HepG2 (cell line): ENCODE data around the gene SRCIN1. TPM values are rescaled to one million over a fixed set of nuclear protein-coding genes. Genes with fewer than 3 reads are reported as not detected.

Experiments
- CCAR2 ChIP-seq: fragments of 200-400 bp; formaldehyde crosslinking; optimal IDR thresholded peaks from 2 replicates; pipeline ENCODE3; 2018; ENCODE audit warnings: low read depth, mild to moderate bottlenecking, low read length, moderate library complexity
- CENPX ChIP-seq: sonication (generic); formaldehyde crosslinking; IDR thresholded peaks from 2 replicates; pipeline ENCODE4 v1.9.0; 2021; ENCODE audit warnings: mild to moderate bottlenecking, missing genetic modification reagents, moderate library complexity
- EED ChIP-seq: sonication (generic); formaldehyde crosslinking; IDR thresholded peaks from 2 replicates; pipeline ENCODE4 v1.5.0; 2020; ENCODE audit warnings: mild to moderate bottlenecking, missing genetic modification reagents
- FOXA1 ChIP-seq, 2 experiments: fragments of 450-650 bp in 1 of 2; sonication (generic) in 1 of 2; formaldehyde crosslinking in 1 of 2; IDR thresholded peaks; 2 replicates each; pipeline versions ENCODE4 v1.4.0 to v1.6.1; 2016 to 2020; ENCODE audit warnings: missing genetic modification reagents in 1 of 2
- FOXJ3 ChIP-seq: sonication (generic); formaldehyde crosslinking; IDR thresholded peaks from 2 replicates; pipeline ENCODE4 v1.4.0; 2020; ENCODE audit warnings: missing genetic modification reagents, mild to moderate bottlenecking, borderline replicate concordance
- FOXK1 ChIP-seq: sonication (generic); formaldehyde crosslinking; IDR thresholded peaks from 2 replicates; pipeline ENCODE4 v1.4.0; 2020; ENCODE audit warnings: low read depth, missing genetic modification reagents, borderline replicate concordance
- GABPA ChIP-seq, 2 experiments: IDR thresholded peaks; 2 replicates each; pipeline ENCODE4 v1.6.1; 2011 to 2016; ENCODE audit warnings: low read depth in 2 of 2, low read length in 1 of 2, missing biosample characterization in 1 of 2, missing genetic modification characterization in 1 of 2
- IRX3 ChIP-seq: sonication (generic); formaldehyde crosslinking; IDR thresholded peaks from 2 replicates; pipeline ENCODE4 v1.8.1; 2023; ENCODE audit warnings: mild to moderate bottlenecking, low read depth, missing genetic modification reagents, borderline replicate concordance
- JDP2 ChIP-seq: sonication (generic); formaldehyde crosslinking; IDR thresholded peaks from 2 replicates; pipeline ENCODE4 v1.8.1; 2022; ENCODE audit warnings: missing genetic modification reagents, borderline replicate concordance
- MEIS1 ChIP-seq: sonication (generic); formaldehyde crosslinking; IDR thresholded peaks from 2 replicates; pipeline ENCODE4 v1.9.0; 2021; ENCODE audit warnings: mild to moderate bottlenecking, missing genetic modification reagents, moderate library complexity, borderline replicate concordance
- NCOA2 ChIP-seq: sonication (generic); formaldehyde crosslinking; IDR thresholded peaks from 2 replicates; pipeline ENCODE4 v1.8.0; 2022; ENCODE audit warnings: inconsistent platforms
- PHF8 ChIP-seq: sonication (generic); formaldehyde crosslinking; IDR thresholded peaks from 2 replicates; pipeline ENCODE4 v1.5.0; 2020; ENCODE audit warnings: missing genetic modification reagents
- POLR2G ChIP-seq: fragments of 200-400 bp; formaldehyde crosslinking; IDR thresholded peaks from 2 replicates; pipeline ENCODE4 v1.6.1; 2018; ENCODE audit warnings: mild to moderate bottlenecking, low read depth, low read length, moderate library complexity
- RELA ChIP-seq: sonication (generic); formaldehyde crosslinking; IDR thresholded peaks from 2 replicates; pipeline ENCODE4 v1.4.0; 2020; ENCODE audit warnings: missing genetic modification reagents
- ZNF101 ChIP-seq: sonication (generic); formaldehyde crosslinking; IDR thresholded peaks from 2 replicates; pipeline ENCODE4 v1.4.0; 2020; ENCODE audit warnings: mild to moderate bottlenecking, low read depth, missing genetic modification reagents, borderline replicate concordance
- ZNF362 ChIP-seq: sonication (generic); formaldehyde crosslinking; IDR thresholded peaks from 2 replicates; pipeline ENCODE4 v1.4.0; 2020; ENCODE audit warnings: missing genetic modification reagents, mild to moderate bottlenecking, borderline replicate concordance
- ZNF777 ChIP-seq: sonication (generic); formaldehyde crosslinking; IDR thresholded peaks from 2 replicates; pipeline ENCODE4 v1.4.0; 2020; ENCODE audit warnings: missing genetic modification reagents
- polyA plus RNA-seq, 8 experiments: library from polyadenylated mRNA; depleted of rRNA in 3 of 8; stranded (reverse) in 7 of 8; unstranded in 1 of 8; fragments of >200 nt; fragmentation: Illumina TruSeq in 4 of 8; extraction: Trizol in 4 of 8; gene quantifications; 2 replicates each; pipeline versions ENCODE4 v1.2.1 to v1.2.3, GENCODE V29; 2011 to 2016; ENCODE audit warnings: low read depth in 4 of 8, missing spikeins in 1 of 8, mixed read lengths in 1 of 8; ENCODE audit not compliant: insufficient read depth in 1 of 8
- total RNA-seq, 5 experiments: library from RNA; depleted of rRNA; stranded (reverse); fragments of >200 nt; fragmentation: Illumina TruSeq; extraction: Trizol; gene quantifications; 2 replicates each; pipeline ENCODE4 v1.2.3, GENCODE V29; 2016; ENCODE audit warnings: low read depth in 1 of 5
- TF ChIP-seq, protein P1 (sequence below): sonication (generic); formaldehyde crosslinking; IDR thresholded peaks from 2 replicates; pipeline ENCODE4 v1.5.0; 2020; ENCODE audit warnings: mild to moderate bottlenecking, missing genetic modification reagents, borderline replicate concordance
- TF ChIP-seq, protein P2 (sequence below): sonication (generic); formaldehyde crosslinking; IDR thresholded peaks from 2 replicates; pipeline ENCODE4 v1.4.0; 2020; ENCODE audit warnings: mild to moderate bottlenecking, missing genetic modification reagents, borderline replicate concordance

The SRCIN1 gene
- total and polyA plus RNA-seq, 2 of the 13 experiments (the other 11 are each of a cell fraction or from before 2014, with no cell fraction given), result 1.2 to 9.6 TPM

DNA sequence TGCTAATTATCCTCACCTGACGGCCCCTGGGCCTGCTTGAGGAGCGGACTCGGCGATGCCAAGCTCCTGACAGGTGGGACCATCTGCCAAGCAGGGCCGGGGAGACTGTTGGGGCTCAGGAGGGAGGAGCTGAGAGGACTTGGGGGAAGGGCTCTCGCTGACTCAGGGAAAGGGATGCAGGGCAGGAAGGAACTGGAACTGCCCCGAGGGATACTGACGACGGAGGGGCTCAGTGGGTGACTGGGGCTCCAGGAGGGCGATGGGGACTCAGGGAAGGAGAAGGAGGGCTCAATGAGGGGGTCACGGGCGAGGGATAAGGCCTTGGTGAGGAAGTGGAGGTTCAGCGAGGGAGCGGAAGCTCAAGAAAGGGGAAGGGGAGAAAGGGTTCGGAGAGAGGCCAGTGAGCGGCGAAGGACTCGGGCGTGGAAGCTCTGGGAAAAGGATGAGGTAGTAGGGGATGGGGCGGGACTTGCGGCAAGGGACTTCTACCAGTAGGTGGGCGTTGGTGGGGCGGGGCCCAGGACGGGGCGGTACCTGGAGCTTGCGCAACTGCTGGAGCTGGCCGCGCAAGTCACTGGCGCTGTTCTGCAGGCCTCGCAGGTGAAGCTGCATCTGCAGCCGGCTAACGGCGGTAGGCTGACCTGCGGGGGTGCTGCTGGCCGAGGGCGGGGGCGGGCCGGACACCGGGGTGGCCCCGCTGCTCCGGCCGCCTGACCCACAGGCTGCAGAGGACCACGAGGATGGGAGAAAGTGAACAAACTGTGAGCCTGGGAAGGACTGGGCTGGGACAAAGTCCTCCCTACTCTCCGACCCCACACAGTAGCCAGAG lies 46.5 kb downstream of the SRCIN1 start (continued):
- no peak for TF ChIP-seq ZNF362
- peak; percentile 57; the same call in 1 of the 2 replicates for TF ChIP-seq ZNF777 (CRISPR knock-in tag)
- 0 out of 2 replicates have a peak, but pooled peaks have one; percentile 6 for TF ChIP-seq FOXA1 (IDR thresholded peaks at IDR 0.05)
- no peak for TF ChIP-seq FOXA1 (CRISPR knock-in tag; IDR thresholded peaks at IDR 0.05)
- TF ChIP-seq EED (CRISPR knock-in tag), result no peak
- 0 out of 2 replicates have a peak, but pooled peaks have one; percentile 28 for TF ChIP-seq FOXK1
- no peak for TF ChIP-seq FOXJ3
- TF ChIP-seq IRX3 (CRISPR knock-in tag), result no peak
- TF ChIP-seq POLR2G, result no peak
- TF ChIP-seq MEIS1 (CRISPR knock-in tag), result no peak
- no peak for TF ChIP-seq CENPX (CRISPR knock-in tag)
- TF ChIP-seq, protein P1, sequence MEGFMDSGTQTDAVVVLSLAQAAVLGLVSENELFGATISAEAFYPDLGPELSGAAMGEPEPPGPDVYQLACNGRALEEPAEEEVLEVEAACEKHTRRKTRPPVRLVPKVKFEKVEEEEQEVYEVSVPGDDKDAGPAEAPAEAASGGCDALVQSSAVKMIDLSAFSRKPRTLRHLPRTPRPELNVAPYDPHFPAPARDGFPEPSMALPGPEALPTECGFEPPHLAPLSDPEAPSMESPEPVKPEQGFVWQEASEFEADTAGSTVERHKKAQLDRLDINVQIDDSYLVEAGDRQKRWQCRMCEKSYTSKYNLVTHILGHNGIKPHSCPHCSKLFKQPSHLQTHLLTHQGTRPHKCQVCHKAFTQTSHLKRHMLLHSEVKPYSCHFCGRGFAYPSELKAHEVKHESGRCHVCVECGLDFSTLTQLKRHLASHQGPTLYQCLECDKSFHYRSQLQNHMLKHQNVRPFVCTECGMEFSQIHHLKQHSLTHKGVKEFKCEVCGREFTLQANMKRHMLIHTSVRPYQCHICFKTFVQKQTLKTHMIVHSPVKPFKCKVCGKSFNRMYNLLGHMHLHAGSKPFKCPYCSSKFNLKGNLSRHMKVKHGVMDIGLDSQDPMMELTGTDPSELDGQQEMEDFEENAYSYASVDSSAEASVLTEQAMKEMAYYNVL (CRISPR knock-in tag), result no peak
- no peak for TF ChIP-seq PHF8 (CRISPR knock-in tag)
- TF ChIP-seq NCOA2 (CRISPR knock-in tag), result no peak; the same call in 1 of the 2 replicates
- no peak for TF ChIP-seq CCAR2
- TF ChIP-seq RELA, result no peak
- TF ChIP-seq GABPA (IDR thresholded peaks at IDR 0.05; ENCODE audit: low read depth, low read length), result no peak
- no peak for TF ChIP-seq GABPA (CRISPR knock-in tag; IDR thresholded peaks at IDR 0.05; ENCODE audit: low read depth)
- TF ChIP-seq, protein P2, sequence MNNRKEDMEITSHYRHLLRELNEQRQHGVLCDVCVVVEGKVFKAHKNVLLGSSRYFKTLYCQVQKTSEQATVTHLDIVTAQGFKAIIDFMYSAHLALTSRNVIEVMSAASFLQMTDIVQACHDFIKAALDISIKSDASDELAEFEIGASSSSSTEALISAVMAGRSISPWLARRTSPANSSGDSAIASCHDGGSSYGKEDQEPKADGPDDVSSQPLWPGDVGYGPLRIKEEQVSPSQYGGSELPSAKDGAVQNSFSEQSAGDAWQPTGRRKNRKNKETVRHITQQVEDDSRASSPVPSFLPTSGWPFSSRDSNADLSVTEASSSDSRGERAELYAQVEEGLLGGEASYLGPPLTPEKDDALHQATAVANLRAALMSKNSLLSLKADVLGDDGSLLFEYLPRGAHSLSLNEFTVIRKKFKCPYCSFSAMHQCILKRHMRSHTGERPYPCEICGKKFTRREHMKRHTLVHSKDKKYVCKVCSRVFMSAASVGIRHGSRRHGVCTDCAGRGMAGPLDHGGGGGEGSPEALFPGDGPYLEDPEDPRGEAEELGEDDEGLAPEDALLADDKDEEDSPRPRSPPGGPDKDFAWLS (CRISPR knock-in tag), result no peak
- TF ChIP-seq JDP2 (CRISPR knock-in tag), result no peak
- no peak for TF ChIP-seq ZNF101 (CRISPR knock-in tag)
